ENCODE results near the gene NCOA6. TPM values are rescaled to one million over a fixed set of nuclear protein-coding genes. Genes with fewer than 3 reads are reported as not detected.

NCOA6 gene
- total RNA-seq, 1 experiment from 2014 or later: 12.5 TPM

DNA sequence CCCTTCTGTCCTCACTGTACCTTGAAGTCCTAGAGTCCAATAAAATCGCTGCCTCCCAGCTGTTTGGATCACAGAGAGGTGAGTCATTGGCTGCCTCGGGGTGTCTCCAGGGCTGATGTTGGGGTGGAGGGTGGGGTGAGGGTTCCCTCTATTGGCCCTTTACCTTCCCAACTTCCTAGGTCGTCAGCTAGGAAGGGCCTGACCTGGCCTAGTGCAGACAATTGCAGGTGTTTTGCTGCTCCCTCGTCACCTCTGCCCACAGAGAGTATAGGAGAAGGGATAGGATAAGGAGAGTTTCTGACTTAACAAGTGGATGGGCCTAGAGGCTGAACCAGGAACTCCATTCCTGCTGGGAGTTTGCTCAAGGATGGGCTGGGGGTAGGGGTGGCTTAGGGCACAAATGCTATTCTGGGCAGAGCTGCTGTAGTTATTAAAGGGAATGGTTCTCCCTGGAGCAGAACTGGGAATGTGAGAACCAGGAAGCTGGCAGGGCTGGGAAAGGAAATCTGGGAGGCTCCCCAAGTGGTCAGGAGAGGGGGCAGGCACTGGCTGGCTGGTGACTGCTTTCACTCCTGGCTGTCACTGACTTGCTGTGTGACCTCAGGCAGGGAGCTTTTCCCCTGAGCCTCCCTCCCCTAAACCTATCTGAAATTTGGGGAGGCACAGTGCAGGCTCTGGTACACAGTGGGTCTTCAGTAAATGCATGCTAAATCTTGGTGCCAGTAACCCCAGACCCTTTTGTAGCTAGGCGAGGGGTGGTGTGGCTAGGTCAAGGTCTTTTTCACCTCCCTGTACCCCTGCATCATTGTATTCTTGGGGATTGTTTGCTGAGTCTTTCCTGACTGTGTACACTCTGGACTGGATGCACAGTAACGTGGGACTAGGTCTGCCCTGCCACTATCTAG, 119.8 kb downstream of the NCOA6 start:
- DNase-seq (ENCODE audit: low spot score): peak; percentile 93

DNA sequence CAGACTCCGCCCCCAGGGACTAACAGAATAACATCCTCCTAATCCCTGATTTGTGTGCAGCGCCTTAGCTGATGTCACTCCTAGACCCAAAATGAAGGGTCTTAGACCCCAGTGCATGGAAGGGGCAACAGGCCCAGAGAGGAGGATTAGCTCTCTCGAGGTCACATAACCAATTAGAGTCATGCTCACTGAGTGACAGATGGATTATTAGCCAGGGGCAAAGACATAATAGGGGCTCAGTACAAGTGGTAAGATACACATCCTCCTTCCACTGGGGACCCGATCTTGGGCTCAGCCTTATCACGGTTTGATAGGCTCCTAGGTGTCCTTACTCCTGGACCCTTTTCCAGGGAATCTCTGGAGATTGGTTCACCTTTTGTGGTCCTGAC, 120.4 kb downstream of the NCOA6 start:
- no peak for DNase-seq (ENCODE audit: low spot score)

DNA sequence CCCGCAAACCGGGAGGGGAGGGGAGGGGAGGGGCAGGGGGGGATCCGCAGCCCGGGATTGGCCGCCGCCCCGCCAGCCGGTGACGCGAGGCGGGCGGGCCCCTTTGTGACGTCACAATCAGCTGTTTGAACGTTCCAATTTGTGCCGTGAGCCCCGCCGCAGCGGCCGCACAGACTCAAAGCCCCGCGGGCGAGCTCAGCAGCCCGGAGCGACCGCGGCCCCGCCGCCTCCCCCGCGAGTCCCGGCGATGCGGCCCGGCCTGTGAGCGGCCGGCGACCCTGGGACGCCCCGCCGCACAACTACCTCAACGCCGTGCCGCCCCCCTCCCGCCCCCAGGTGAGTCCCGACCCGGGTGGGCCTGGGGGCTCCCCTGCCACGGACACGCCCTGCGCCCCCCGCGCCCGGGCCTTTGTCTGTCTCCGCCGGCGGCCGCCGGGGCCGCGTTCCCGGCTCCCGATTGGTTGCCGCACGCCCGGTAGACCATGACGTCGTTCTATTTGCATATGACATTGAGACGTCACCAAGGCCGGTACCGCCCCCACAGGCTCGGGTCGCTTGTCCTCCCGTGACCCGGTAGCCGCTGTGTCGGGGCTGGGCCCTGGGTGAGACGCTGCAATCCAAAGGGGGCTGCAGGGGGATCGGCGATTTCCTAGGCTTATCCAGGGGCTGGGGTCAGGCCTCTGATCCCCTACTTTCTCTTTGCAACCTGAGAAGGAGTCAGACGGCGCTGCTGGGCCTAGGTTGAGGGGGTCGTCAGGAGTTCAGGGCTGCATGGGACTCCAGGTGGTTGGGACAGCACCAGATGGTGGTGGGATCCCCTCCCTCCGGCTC, 121.1 kb downstream of the NCOA6 start, which contains the start of gene TP53INP2:
TSS of gene TP53INP2 (plus strand) at position 168 of the 831 bp plus-strand sequence. CDS start 4,396 bp downstream, outside the sequence.
- peak; percentile 86 for DNase-seq (ENCODE audit: low spot score)

DNA sequence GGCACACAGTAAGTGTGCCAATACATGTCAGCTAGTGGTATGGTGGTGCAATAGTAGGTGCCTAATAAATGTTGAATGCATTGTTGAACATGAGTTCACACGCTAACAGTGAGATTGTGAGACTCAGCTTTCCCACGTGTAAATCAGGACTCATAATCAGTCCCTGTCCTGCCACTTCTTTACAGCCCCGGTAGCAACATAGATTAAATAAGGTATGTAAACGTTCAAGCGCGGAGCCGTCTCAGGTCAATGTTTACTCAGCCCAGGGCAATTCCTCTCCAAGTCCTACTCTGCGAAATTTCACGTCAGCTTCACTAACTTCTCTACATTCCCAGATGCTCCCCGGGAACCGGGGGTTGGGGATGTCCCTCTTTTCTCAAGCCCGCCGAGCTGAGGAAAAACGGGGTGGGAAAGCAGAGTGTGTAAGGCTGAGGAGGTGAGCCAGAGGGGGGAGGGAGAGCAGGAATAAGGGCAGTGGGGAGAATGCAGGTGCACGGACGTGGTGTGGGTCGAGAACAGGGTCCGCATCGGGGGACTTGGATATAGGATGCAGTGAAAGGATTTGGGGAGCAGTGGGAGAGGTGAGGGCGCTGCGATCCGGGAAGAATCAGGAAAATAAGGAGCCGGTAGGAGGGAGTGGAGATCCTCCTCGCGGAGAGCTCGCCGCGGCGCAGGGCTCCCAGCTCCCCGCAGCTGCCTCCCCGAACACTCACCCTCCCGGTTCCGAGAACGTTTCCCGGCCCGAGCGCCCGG, 121.9 kb downstream of the NCOA6 start:
- peak; percentile 70 for DNase-seq (ENCODE audit: low spot score)

DNA sequence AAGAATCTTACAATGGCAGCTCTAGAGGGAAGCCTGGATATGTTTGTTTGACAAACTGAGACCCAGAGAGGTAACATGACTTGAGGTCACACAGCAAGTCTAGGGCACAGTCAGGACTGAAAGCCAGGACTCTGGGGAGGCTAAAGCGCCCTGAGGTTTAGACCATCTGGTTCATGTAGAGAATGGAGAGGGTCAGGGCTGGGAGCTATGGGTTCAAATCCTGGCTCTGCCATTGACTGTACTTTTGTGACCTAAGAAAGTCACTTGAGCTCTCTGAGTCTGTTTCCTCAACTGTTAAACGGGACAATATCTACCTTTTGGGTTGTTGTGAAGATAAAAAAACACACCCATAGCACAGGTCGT, 122.4 kb downstream of the NCOA6 start:
- no peak for DNase-seq (ENCODE audit: low spot score)

DNA sequence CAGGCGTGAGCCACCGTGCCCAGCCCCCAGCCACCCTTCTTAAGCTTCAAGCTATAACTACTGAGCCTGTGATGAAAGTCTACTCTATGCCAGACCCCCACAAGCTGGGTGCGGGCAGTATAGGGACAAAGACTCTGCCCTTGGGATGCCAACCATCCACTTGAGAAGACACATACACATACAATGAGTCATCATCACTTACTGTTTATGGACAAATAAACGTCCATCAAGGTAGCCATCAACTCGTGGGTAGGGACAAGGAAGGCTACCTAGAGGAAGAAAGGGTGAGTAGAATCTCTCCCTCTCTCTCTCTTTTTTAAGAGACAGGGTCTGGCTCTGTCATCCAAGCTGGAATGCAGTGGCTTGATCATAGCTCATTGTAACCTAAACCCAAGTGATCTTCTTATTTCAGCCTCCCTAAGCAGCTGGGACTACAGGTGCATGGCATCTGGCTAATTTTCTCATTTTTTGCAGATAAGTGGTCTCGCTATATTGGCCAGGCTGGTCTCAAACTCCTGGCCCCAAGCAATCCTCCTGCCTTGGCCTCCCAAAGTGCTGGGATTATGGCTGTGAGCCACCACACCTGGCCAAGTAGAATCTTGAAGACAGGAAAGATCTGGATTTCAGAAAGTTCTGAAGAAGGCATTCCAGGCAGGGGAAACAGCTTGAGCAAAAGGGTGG, 123.9 kb downstream of the NCOA6 start:
- DNase-seq (ENCODE audit: low spot score): peak; percentile 47

DNA sequence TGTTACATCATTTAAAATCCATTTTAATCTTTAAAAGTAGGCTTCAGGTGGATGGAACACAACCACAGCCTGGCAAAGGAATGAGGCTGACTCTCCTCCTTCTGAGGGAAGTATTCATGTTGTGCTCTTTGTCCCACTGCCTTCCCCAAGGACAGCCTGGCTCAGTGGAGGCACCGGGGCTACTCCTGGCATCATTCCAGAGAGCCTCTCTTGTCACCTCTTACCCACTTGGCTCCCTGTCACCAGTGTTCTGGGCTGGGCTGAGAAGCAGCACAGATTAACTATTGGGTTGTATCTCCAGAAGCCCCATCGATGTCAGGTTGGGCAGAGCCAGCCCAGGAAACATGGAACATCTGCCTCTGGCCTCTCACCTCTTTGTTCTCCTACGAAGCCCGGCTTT, 132.0 kb downstream of the NCOA6 start:
- no peak for DNase-seq (ENCODE audit: low spot score)

DNA sequence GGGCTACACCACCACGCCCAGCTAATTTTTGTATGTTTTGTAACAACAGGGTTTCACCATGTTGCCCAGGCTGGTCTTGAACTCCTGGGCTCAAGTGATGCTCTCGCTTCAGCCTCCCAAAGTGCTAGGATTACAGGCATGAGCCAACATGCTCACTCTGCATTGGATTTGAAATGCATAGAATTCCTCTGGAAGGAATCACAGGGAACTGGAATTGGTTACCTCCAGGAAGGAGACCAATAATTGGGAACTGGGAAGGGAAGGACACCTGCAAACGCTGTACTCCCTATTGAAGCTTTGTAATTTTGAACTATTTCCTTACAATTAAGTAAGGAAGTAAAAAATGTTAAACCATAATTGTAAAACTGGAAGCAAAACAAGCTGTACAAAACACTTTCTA, 133.6 kb downstream of the NCOA6 start:
- no peak for DNase-seq (ENCODE audit: low spot score)

DNA sequence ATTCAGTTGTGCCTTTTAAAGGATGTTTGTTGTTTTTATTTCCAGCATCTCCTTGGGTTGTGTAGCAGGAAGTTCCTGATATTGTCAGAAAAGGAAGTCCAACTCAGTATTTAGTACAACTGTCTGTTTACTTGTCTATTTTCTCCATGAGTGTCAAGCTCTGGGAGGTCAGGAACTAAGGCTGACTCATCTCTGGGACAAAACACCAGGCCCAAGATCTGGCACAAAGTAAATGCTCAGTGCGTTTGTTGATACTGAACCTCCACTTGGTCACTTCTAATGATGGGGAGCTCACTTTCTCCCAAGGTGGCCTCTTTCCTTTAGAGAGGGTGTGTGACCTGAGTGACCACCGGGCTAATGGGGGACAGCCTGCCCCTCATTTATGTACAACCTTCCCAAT, 136.0 kb downstream of the NCOA6 start:
- DNase-seq (ENCODE audit: low spot score): no peak

DNA sequence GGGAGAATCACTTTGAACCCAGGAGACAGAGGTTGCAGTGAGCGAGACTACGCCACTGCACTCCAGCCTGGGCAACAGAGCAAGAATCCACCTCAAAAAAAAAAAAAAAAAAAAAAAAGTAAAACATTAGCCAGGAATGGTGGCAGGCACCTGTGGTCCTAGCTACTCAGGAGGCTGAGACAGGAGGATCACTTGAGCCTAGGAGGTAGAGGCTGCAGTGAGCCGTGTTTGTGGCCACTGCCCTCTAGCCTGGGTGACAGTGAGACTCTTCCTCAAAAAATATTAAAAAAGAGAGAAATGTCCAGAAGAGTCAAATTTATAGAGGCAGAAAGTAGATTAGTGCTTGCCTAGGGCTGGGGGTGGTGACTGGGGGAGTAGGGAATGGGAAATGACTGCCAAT, 141.8 kb downstream of the NCOA6 start:
- DNase-seq (ENCODE audit: low spot score): no peak

DNA sequence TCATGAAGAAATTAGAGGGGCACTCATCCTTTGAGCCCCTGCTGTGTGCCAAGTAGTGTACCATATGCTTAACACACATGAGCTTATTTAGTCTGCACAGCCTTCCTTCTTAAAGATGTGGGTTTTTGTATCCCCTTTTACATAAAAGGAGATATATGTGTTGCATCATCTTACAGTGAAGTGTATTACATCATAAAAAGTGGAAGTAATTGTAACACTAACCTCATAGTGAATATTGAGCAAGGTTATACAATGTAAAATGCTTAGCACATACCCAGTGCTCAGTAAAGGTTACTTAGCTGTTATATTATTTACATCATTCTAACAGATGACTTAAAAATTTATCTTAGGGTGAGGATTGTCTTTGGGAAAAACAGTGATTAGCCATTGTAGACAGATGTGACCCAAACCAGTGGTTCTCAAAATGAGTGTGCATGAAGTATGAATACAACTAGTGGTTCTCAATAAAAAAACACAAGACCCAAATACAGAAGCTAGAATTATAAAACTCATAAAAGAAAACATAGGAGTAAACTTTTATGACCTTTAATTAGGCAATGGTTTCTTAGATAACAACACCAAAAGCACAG, 144.8 kb downstream of the NCOA6 start:
- no peak for DNase-seq (ENCODE audit: low spot score)

DNA sequence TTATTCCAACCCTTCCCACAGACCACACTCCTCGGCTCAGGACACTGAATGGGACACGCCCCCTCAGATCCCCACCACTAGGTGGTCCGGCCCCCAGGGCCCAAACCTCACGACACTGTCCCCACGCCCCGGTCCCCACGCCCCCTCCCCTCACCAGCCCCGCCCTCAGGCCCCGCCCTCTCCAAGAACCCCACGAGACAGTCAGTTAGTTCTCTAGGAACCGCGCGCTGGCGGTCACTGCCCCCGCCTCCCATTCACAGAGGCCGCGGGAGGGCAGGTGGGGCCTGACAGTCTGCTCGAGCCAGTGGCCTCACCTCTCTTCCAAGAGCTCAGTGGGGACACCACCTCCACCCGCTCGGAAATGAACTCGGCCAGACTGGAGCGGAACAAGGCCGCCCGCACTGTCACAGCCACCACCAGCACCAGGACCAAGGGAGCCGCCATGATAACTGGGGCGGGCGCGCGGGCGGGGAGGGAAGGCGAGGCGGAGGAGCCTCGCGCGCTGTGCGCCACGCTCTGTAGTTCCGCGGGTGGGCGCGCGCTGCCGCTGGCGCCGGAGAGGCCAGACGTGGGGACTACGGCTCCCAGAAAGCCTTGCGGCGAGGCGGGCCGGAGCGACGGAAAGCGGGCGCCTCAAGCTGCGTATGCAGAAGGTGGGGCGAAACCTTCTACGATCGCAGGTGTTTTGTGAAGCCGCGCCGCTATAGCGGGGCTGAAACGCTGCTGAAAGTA, 148.6 kb downstream of the NCOA6 start, which contains the start of gene PIGU:
TSS of gene PIGU (minus strand) at position 451 of the 732 bp plus-strand sequence. CDS start at position 444, 7 bp downstream.
- DNase-seq (ENCODE audit: low spot score): peak; percentile 99

DNA sequence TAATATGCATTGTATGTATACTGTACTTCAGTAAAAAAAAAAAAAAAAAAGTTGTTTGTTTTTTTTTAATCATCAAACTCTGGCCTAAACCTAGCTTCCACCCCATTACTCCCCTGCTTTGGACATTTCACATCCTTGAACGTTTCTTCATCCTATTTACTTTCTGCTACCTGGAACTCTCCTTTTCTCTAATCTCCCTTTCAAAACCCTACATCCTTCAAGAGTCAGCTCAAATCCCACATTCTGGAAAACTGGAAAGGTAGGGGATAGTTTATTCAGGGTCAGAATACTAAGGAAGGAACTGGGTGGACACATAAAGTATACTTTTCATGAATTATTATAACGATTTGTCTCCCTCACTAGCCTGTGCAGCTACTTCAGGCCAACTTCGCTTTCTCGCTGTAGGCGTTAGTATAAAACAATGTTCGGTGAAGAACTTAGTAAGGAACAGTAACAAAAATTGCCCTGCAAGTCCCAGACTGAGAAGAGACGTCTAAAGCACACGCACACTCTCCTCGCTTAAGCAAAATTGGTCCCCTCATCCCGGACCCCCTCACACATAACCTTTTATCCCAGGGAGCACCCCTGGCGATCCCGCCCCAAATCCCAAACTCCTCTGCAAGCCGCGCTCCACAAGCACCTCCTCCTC, 149.3 kb downstream of the NCOA6 start:
- no peak for DNase-seq (ENCODE audit: low spot score)

DNA sequence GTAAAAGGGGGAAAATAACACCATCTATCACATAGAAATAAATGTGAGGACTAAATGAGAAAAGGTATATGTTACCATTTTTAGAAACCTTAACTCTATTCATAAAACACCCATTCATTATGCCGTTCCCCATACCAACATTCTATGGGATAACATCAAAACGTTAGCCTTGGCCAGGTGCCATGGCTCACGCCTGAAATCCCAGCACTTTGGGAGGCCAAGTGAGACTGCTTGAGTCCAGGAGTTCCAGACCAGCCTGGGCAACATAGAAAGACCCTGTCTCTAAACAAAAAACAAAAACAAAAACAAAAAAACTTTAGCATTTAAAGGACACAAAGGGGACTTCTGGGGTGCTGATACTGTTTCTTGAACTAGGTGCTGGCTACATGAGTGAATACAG, 149.9 kb downstream of the NCOA6 start:
- no peak for DNase-seq (ENCODE audit: low spot score)

DNA sequence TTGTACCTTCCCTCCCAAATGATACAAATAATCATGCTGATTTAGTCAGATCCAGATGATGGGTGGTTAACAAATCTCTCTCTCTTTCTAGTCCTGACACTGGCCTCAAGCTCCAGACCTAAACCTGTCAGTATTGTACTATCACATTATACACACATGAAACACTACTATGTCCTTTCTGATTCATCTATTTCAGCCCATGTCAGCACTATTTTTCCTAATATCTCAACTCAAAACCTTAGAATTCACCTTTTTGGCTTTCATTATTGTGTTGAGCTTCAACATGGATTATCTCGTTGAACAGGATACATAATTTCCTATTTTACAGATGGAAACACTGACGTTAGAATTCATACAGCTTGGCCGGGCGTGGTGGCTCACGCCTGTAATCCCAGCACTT, 152.0 kb downstream of the NCOA6 start:
- DNase-seq (ENCODE audit: low spot score): no peak

DNA sequence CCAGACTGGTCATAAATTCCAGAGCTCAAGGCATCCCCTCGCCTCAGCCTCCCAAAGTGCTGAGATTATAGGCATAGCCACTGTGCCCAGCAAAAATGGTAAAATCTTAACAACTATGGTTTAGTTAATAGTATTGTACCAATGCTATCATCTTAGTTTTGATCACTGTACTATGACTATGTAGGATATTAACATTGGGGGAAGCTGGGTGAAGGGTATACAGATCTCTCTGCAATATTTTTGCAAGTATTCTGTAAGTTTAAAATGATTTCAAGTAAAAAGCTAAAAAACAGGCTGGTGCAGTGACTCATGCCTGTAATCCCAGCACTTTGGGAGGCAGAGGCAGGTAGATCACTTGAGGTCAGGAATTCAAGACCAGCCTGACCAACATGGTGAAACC, 156.4 kb downstream of the NCOA6 start:
- DNase-seq (ENCODE audit: low spot score): no peak

Measured in HT-29 (cell line).